Upper lobe of left lung (tissue), 4 donors: ENCODE data around the gene MAGEF1.

ENCODE experiments used
- CTCF ChIP-seq, 6 experiments: fragments of 450-650 bp in 4 of 6; fragments of 200-600 bp in 2 of 6; sonication (generic) in 2 of 6; IDR thresholded peaks; one replicate each; pipeline ENCODE4 v1.5.1; 2016 to 2019; ENCODE audit warnings: antibody characterized with exemption in 6 of 6
- POLR2A ChIP-seq, 4 donors: fragments of 450-650 bp; IDR thresholded peaks; one replicate each; pipeline ENCODE4 v1.5.1; 2016 to 2017; ENCODE audit warnings: antibody characterized with exemption in 4 of 4, mild to moderate bottlenecking in 2 of 4
- POLR2AphosphoS5 ChIP-seq, 2 donors: sonication (generic); formaldehyde crosslinking; IDR thresholded peaks; one replicate each; pipeline ENCODE4 v1.5.1; 2017; ENCODE audit warnings: antibody characterized with exemption in 2 of 2

DNA sequence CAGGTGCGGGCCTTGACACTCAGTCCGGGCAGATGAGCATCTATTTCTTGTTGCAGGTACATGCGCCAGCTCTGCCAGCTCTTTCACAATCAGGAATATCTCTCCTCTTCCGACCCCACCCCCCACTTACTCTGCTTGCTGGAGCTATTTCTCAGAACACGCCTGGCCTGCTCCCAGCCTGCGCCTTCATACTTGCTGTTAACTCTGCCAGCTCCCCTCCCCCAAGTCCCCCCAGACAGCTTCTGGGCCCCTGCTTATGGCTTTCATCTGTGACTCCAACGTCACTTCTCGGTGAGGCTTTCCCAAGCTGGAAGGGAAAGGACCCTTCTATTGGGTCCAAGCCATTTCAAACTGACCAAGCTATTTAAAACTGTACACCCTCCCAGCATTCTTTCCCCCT is 15.2 kb downstream of the MAGEF1 start:
- no peak for TF ChIP-seq POLR2AphosphoS5 (IDR thresholded peaks at IDR 0.05)
- no peak for TF ChIP-seq POLR2A (IDR thresholded peaks at IDR 0.05)
- no peak for TF ChIP-seq CTCF (IDR thresholded peaks at IDR 0.05)
